NT2/D1 (cell line): ENCODE data around the gene RTP3.

ENCODE experiments used
- SUZ12 ChIP-seq: IDR thresholded peaks from 2 replicates; pipeline ENCODE4 v1.6.1; 2011; ENCODE audit not compliant: insufficient read length, insufficient read depth; ENCODE audit errors: extremely low read depth
- YY1 ChIP-seq: IDR thresholded peaks from 2 replicates; pipeline ENCODE4 v1.6.1; 2011; ENCODE audit not compliant: insufficient read length, insufficient read depth
- ZNF274 ChIP-seq: IDR thresholded peaks from 2 replicates; pipeline ENCODE4 v1.6.1; 2011; ENCODE audit warnings: mild to moderate bottlenecking, low read depth, low read length

- TF ChIP-seq YY1: no peak
- no peak for TF ChIP-seq ZNF274
- no peak for TF ChIP-seq SUZ12
These were observed 25.8 kb downstream of the RTP3 start for GRCh38 chr3:46523556-46523955.
